Sigmoid colon (tissue), 4 donors: ENCODE data around the gene ZNF655.

Source experiments
- EP300 ChIP-seq, 4 donors: sonication (generic); formaldehyde crosslinking; IDR thresholded peaks; one replicate each; pipeline ENCODE4 v1.6.1; 2017; ENCODE audit warnings: antibody characterized with exemption in 4 of 4
- POLR2A ChIP-seq, 2 donors: fragments of 450-650 bp; IDR thresholded peaks; one replicate each; pipeline ENCODE4 v1.6.1; 2016; ENCODE audit warnings: antibody characterized with exemption in 2 of 2, mild to moderate bottlenecking in 2 of 2, moderate library complexity in 2 of 2
- POLR2AphosphoS5 ChIP-seq, 4 donors: sonication (generic); formaldehyde crosslinking; IDR thresholded peaks; one replicate each; pipeline ENCODE4 v1.6.1; 2017; ENCODE audit warnings: antibody characterized with exemption in 4 of 4
- TF ChIP-seq, protein P1 (sequence below), 4 experiments: fragments of 450-650 bp in 3 of 4; fragments of 200-600 bp in 1 of 4; IDR thresholded peaks; one replicate each; pipeline ENCODE4 v1.5.1; 2016 to 2019; ENCODE audit warnings: antibody characterized with exemption in 4 of 4, mild to moderate bottlenecking in 3 of 4, moderate library complexity in 2 of 4

DNA sequence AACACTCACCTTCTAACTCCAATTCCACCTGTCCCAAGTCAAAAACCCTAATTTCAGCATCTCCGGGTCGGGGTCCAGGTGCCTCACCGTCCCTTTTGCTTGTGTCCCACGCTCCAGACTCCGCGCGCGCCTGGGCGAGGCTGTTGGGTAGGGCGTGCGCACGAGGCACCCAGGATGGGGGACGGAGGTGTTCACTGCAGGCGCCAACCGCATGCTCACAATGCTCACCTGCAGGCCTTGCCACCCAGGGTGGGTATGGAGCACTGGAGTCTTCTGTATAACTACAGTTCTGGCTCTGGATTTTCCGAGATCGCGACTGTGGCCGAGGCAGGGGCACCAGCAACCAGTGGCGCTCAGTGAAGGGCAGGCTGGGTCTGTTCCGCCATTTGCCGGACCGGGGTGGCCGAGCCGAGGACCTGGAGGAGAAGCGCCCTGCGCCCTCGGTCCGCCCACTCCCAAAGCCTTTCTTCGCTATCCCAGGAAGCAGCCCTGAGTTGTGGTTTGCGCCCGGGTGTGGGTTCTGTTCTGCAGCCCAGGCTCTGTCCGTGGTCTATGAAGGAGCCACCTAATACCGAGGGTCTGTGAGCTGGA is 15.3 kb upstream of the ZNF655 start:
- TF ChIP-seq, protein P1, sequence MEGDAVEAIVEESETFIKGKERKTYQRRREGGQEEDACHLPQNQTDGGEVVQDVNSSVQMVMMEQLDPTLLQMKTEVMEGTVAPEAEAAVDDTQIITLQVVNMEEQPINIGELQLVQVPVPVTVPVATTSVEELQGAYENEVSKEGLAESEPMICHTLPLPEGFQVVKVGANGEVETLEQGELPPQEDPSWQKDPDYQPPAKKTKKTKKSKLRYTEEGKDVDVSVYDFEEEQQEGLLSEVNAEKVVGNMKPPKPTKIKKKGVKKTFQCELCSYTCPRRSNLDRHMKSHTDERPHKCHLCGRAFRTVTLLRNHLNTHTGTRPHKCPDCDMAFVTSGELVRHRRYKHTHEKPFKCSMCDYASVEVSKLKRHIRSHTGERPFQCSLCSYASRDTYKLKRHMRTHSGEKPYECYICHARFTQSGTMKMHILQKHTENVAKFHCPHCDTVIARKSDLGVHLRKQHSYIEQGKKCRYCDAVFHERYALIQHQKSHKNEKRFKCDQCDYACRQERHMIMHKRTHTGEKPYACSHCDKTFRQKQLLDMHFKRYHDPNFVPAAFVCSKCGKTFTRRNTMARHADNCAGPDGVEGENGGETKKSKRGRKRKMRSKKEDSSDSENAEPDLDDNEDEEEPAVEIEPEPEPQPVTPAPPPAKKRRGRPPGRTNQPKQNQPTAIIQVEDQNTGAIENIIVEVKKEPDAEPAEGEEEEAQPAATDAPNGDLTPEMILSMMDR (IDR thresholded peaks at IDR 0.05): no peak
- TF ChIP-seq POLR2AphosphoS5 (IDR thresholded peaks at IDR 0.05) (no peak), POLR2A (IDR thresholded peaks at IDR 0.05) (no peak), EP300 (IDR thresholded peaks at IDR 0.05) (no peak)
